Colonic mucosa (tissue), 4 donors: Measurements from ENCODE around the gene CLEC2L. TPM values are rescaled to one million over a fixed set of nuclear protein-coding genes. Genes with fewer than 3 reads are reported as not detected.
A peak's percentile ranks its signal among the peaks of the same experiment; 100 is the strongest.

Source experiments
- DNase-seq: peaks from one replicate; pipeline ENCODE4 v3.0.0-alpha.2; 2020
- H3K27ac ChIP-seq: fragments of 200-600 bp; one replicate; pipeline ENCODE4 v1.8.0; 2021
- H3K27me3 ChIP-seq: fragments of 200-600 bp; one replicate; pipeline ENCODE4 v1.8.0; 2021
- H3K36me3 ChIP-seq: fragments of 200-600 bp; one replicate; pipeline ENCODE4 v1.8.0; 2021
- H3K4me1 ChIP-seq: fragments of 200-600 bp; one replicate; pipeline ENCODE4 v1.8.0; 2021; ENCODE audit warnings: mild to moderate bottlenecking
- H3K4me3 ChIP-seq: fragments of 200-600 bp; one replicate; pipeline ENCODE4 v1.8.0; 2021
- H3K9ac ChIP-seq, 2 donors: one replicate each; pipeline ENCODE4 v1.7.0; 2013; ENCODE audit warnings: control low read depth in 2 of 2, low read depth in 2 of 2, low read length in 2 of 2
- H3K9me3 ChIP-seq: fragments of 200-600 bp; one replicate; pipeline ENCODE4 v1.8.0; 2021
- CTCF ChIP-seq: fragments of 200-600 bp; IDR thresholded peaks from one replicate; pipeline ENCODE4 v1.8.0; 2022; ENCODE audit warnings: antibody characterized with exemption, mild to moderate bottlenecking
- intact Hi-C: fragments of 100-400 bp; cut with DNase I; formaldehyde crosslinking; loops from one replicate; pipeline ENCODE4 v1.14.1; 2022
- total RNA-seq, 2 donors: library from RNA; stranded (reverse); fragmentation: NEBNext Ultra II Directional in 1 of 2; extraction: Animal tissue kit (Norgen Biotek cat#: 25700) in 1 of 2; gene quantifications; one replicate each; pipeline ENCODE4 v1.2.1, GENCODE V29; 2021
- donor health status: healthy.
- donor health status: DM: no; HTN: no; CAD: no.
- donor health status: DM: no; HTN: no; CAD: no.

Gene CLEC2L
- total RNA-seq, 2 donors from 2014 or later = not detected

DNA sequence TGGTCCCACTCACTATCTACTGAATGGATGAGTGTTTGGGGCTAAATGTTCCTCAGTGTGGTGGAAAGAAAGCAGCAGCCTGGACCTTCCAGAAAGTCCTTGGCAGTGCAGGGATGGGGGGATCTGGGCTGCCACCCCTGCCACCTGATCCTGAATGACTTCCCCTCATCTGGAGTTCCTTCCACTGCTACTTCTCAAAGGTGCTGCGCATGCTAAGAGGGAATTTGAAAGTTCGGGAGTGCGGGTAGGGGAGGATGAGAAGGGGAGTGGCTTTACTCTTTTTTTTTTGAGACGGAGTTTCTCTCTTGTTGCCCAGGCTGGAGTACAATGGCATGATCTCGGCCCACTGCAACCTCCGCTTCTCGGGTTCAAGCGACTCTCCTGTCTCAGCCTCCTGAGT is 41.4 kb upstream of the CLEC2L start:
- Histone ChIP-seq H3K27me3 (peaks cover 24% of the 10 kb centered on the region), H3K4me1 (peaks cover 6% of the 10 kb centered on the region), H3K4me3 (no peak overlapping the region), H3K27ac (no peak overlapping the region), H3K36me3 (no peaks in the 10 kb centered on the region), H3K9me3 (no peaks in the 10 kb centered on the region), H3K9ac (no peak overlapping the region)
- intact Hi-C loops = no loop called here
- no peak for TF ChIP-seq CTCF
- no peak for DNase-seq

DNA sequence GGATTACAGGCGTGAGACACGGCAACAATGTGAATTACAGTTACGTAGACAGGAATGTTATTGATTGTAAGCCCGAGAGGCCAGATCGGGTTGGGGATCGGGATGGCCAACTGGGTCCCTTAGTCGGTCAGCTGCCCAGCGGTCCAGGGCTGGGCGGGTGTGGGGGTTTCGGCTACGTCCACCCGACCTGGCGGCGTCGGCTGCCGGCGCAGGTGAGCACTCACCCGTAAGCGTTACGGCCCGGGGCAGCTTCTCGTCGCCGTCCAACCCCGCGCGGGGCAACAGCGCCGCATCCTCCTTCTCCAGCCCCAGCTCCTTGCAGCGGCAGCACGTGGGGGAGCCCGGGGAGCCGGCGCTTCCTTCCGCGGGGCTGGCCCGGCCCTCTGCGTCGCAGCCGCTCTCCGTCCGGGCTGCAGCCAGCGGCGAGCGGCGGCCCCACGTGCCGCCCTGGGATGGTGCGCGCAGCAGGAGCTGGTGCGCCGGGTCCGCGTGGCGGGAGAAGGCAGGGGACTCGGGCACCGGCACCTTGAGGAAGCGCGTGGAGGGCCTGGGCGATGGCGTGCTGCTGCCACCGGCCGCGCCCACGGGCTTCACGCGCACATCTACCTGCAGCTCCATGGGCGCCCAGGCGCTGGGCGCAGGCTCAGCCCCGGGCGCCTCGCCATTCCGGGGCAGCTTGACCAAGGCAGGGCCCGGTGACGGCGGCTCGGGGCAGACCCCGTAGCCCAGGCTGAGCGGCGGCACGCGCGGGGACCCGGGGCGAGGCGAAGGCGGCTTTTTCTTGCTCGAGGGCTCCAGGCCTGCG is 40.6 kb upstream of the CLEC2L start:
- H3K9ac ChIP-seq = no peak overlapping the region
- intact Hi-C loops = no loop called here
- peaks cover 24% of the 10 kb centered on the region for H3K27me3 ChIP-seq
- peak; percentile 21 for DNase-seq
- TF ChIP-seq CTCF = no peak
- no peaks in the 10 kb centered on the region for H3K36me3 ChIP-seq
- H3K4me1 ChIP-seq = peaks cover 6% of the 10 kb centered on the region
- no peaks in the 10 kb centered on the region for H3K9me3 ChIP-seq
- H3K27ac ChIP-seq = no peak overlapping the region
- peak overlapping the region; percentile 42 for H3K4me3 ChIP-seq

DNA sequence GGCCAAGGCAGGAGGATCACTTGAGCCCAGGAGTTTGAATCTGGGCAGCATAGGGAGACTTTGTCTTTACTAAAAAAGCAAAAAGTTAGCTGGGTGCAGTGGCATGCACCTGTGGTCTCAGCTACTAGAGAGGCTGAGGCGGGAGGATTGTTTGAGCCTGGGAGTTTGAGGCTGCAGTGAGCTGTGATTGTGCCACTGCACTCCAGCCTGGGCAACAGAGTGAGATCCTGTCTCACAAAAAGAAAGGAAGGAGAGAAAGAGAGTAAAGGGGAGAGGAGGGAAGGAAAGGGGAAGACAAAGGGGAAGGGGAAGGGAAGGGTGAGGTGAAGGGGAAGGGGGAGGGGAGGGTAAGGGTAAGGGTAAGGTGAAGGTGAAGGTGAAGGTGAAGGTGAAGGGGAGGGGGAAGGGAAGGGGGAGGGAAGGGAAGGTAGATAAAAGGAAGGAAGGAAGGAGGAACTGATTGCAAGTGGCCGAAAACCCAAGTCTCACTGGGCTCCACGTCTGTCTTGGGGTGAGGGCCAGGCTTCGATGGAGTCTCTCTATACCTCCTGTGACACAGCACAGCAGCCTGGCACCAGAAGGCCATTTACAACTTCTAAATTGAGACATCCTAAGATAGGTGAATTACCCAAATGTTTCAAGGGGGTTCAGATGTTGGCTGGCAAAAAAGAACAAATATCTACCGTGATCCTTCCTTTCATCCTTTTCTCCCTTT is 36.0 kb upstream of the CLEC2L start:
- no peak overlapping the region for H3K9ac ChIP-seq
- peaks cover 6% of the 10 kb centered on the region for H3K4me1 ChIP-seq
- H3K27me3 ChIP-seq = peaks cover 16% of the 10 kb centered on the region
- no peak overlapping the region for H3K4me3 ChIP-seq
- DNase-seq = no peak
- no peaks in the 10 kb centered on the region for H3K36me3 ChIP-seq
- TF ChIP-seq CTCF = no peak
- H3K27ac ChIP-seq = no peak overlapping the region
- no peaks in the 10 kb centered on the region for H3K9me3 ChIP-seq
- intact Hi-C loops = no loop called here

DNA sequence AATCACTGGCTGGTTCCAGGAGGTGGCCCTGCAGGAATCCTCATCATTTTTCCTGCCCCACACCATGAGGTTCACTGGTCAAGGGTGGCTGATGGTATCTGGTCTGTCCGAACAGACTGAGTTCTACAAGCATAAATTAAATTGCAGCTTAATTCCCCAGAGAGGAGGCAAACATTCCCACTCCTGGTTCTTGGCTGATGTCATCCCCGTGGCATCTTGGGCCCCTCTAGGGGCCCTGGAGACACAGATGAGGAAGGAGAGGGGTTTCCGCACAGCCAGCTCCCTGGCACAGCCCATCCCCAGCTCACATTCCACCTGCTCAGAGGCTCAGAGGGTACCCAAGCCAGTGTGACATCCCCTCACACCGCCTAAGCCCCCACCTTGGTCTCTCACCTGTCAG is 34.7 kb upstream of the CLEC2L start:
- Histone ChIP-seq H3K36me3 (no peaks in the 10 kb centered on the region), H3K9ac (no peak overlapping the region), H3K27ac (no peak overlapping the region), H3K4me1 (no peaks in the 10 kb centered on the region), H3K27me3 (peaks cover 3% of the 10 kb centered on the region), H3K4me3 (no peak overlapping the region), H3K9me3 (no peaks in the 10 kb centered on the region)
- DNase-seq = no peak
- intact Hi-C loops = no loop called here
- TF ChIP-seq CTCF = no peak

GRCh38 chr7:139490130-139490529 is 33.4 kb upstream of the CLEC2L start:
- peak; percentile 32 for DNase-seq
- no peak overlapping the region for H3K27ac ChIP-seq
- no peaks in the 10 kb centered on the region for H3K4me1 ChIP-seq
- intact Hi-C loops = no loop called here
- H3K4me3 ChIP-seq = no peak overlapping the region
- no peaks in the 10 kb centered on the region for H3K36me3 ChIP-seq
- no peak overlapping the region for H3K9ac ChIP-seq
- no peaks in the 10 kb centered on the region for H3K9me3 ChIP-seq
- no peak for TF ChIP-seq CTCF
- H3K27me3 ChIP-seq = no peaks in the 10 kb centered on the region
